WTC11 (cell line): ENCODE data around the gene GABRR1. TPM values are rescaled to one million over a fixed set of nuclear protein-coding genes. Genes with fewer than 3 reads are reported as not detected.

Experiments used
- ATAC-seq: fragments of 200-7000 bp; cut with Tn5 transposase; 2 replicates; pipeline ENCODE4 v1.10.0; 2021; ENCODE audit warnings: mild to moderate bottlenecking, moderate library complexity
- CTCF ChIA-PET: fragments of 300-600 bp; sonication (Branson Sonifier 250); formaldehyde crosslinking; loops from one replicate; lab custom pipeline; 2021; ENCODE audit warnings: antibody characterized with exemption; lab: Charles Lee
- POLR2A ChIA-PET: fragments of 350-600 bp; sonication (Branson Sonifier 250); formaldehyde crosslinking; loops from one replicate; lab custom pipeline; 2021; ENCODE audit warnings: antibody characterized with exemption; lab: Charles Lee
- DNase-seq: peaks from one replicate; pipeline ENCODE4 v3.0.0; 2021; ENCODE audit warnings: low spot score
- H3K27ac Mint-ChIP-seq: 2 replicates; pipeline ENCODE4 v1.8.0; 2021; ENCODE audit warnings: mixed read lengths
- H3K27me3 Mint-ChIP-seq: 2 replicates; pipeline ENCODE4 v1.8.0; 2021; ENCODE audit warnings: low read depth, mild to moderate bottlenecking, moderate library complexity, mixed read lengths
- H3K36me3 Mint-ChIP-seq: 2 replicates; pipeline ENCODE4 v1.8.0; 2021; ENCODE audit warnings: mixed read lengths
- H3K4me1 Mint-ChIP-seq: 2 replicates; pipeline ENCODE4 v1.8.0; 2022; ENCODE audit warnings: mixed read lengths
- H3K4me3 Mint-ChIP-seq: 2 replicates; pipeline ENCODE4 v1.8.0; 2021; ENCODE audit warnings: mild to moderate bottlenecking, moderate library complexity, mixed read lengths
- H3K9me3 Mint-ChIP-seq: 2 replicates; pipeline ENCODE4 v1.8.0; 2021; ENCODE audit warnings: mixed read lengths
- ESRRA ChIP-seq: sonication (generic); formaldehyde crosslinking; IDR thresholded peaks from 2 replicates; pipeline ENCODE4 v1.8.1; 2022; ENCODE audit warnings: mild to moderate bottlenecking, missing genetic modification reagents, borderline replicate concordance
- FOXK1 ChIP-seq: sonication (generic); formaldehyde crosslinking; IDR thresholded peaks from 2 replicates; pipeline ENCODE4 v1.8.0; 2022; ENCODE audit warnings: mild to moderate bottlenecking, moderate library complexity, missing genetic modification reagents
- GABPB1 ChIP-seq: sonication (generic); formaldehyde crosslinking; IDR thresholded peaks from 2 replicates; pipeline ENCODE4 v1.8.1; 2023; ENCODE audit warnings: mild to moderate bottlenecking, missing genetic modification reagents
- GRHL2 ChIP-seq: fragments of 250-450 bp; sonication (Bioruptor Pico); IDR thresholded peaks from 2 replicates; pipeline ENCODE4 v1.8.0; 2022; ENCODE audit warnings: mild to moderate bottlenecking, moderate library complexity; ENCODE audit not compliant: insufficient replicate concordance, severe bottlenecking
- MYBL2 ChIP-seq: sonication (generic); formaldehyde crosslinking; IDR thresholded peaks from 2 replicates; pipeline ENCODE4 v1.8.1; 2023; ENCODE audit warnings: mild to moderate bottlenecking, moderate library complexity, missing genetic modification reagents
- NFATC4 ChIP-seq: fragments of 250-450 bp; sonication (Bioruptor Pico); IDR thresholded peaks from 2 replicates; pipeline ENCODE4 v1.9.0; 2021; ENCODE audit warnings: mild to moderate bottlenecking
- NFYB ChIP-seq: sonication (generic); formaldehyde crosslinking; conservative IDR thresholded peaks from 2 replicates; pipeline ENCODE4 v1.8.0; 2022; ENCODE audit warnings: low read depth, missing genetic modification reagents
- ZNF396 ChIP-seq: fragments of 250-450 bp; sonication (Bioruptor Pico); IDR thresholded peaks from 2 replicates; pipeline ENCODE4 v1.8.0; 2021; ENCODE audit warnings: mild to moderate bottlenecking, moderate library complexity, borderline replicate concordance
- ZNF671 ChIP-seq: fragments of 250-450 bp; sonication (Bioruptor Pico); IDR thresholded peaks from 2 replicates; pipeline ENCODE4 v1.8.0; 2021; ENCODE audit warnings: mild to moderate bottlenecking
- total RNA-seq: library from RNA; stranded (reverse); gene quantifications from 3 replicates; pipeline ENCODE4 v1.2.3, GENCODE V29; 2021
- TF ChIP-seq, protein P1 (sequence below): sonication (generic); formaldehyde crosslinking; IDR thresholded peaks from 2 replicates; pipeline ENCODE4 v1.8.1; 2022; ENCODE audit warnings: missing genetic modification reagents, borderline replicate concordance
- TF ChIP-seq, protein P2 (sequence below): fragments of 250-450 bp; sonication (Bioruptor Pico); IDR thresholded peaks from 2 replicates; pipeline ENCODE4 v1.9.0; 2021; ENCODE audit warnings: moderate library complexity, mild to moderate bottlenecking, inconsistent platforms, borderline replicate concordance
- TF ChIP-seq, protein P3 (sequence below): fragments of 250-450 bp; sonication (Bioruptor Pico); IDR thresholded peaks from 2 replicates; pipeline ENCODE4 v2.1.2; 2022; ENCODE audit warnings: mild to moderate bottlenecking, moderate library complexity
- TF ChIP-seq, protein P4 (sequence below): sonication (generic); formaldehyde crosslinking; IDR thresholded peaks from 2 replicates; pipeline ENCODE4 v1.8.1; 2022; ENCODE audit warnings: mild to moderate bottlenecking, moderate library complexity, missing genetic modification reagents
- TF ChIP-seq, protein P5 (sequence below): sonication (generic); formaldehyde crosslinking; conservative IDR thresholded peaks from 2 replicates; pipeline ENCODE4 v1.8.1; 2023; ENCODE audit warnings: mild to moderate bottlenecking, low read depth, missing genetic modification reagents, moderate library complexity
- TF ChIP-seq, protein P6 (sequence below): fragments of 250-450 bp; sonication (Bioruptor Pico); IDR thresholded peaks from 2 replicates; pipeline ENCODE4 v1.9.0; 2021; ENCODE audit warnings: mild to moderate bottlenecking

GABRR1 gene
- total RNA-seq, 1 experiment from 2014 or later: 0.24 TPM

DNA sequence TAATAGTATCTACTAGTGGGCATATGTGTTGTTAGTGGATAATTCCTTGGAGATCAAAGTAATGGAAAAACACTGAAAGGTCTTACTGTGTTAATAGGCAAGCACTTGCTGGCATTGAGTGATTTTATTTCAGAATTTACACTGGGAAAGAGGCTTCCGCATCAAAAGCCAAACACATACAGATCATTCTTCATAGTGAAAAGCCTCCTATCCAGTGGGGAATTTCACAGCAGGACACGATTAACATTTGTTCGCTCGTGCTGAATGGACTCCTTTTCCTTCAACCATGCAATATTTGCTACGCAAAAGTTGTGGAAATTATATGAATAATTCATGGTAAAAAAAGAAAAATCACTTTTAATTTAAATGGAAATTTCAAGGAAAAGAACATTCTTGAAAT, 26.4 kb downstream of the GABRR1 start:
- Mint-ChIP-seq H3K36me3 (peaks cover 17% of the 10 kb centered on the region), H3K4me1 (peaks cover 18% of the 10 kb centered on the region), H3K27ac (no peak overlapping the region), H3K27me3 (peaks cover 6% of the 10 kb centered on the region; the same call in 1 of the 2 replicates), H3K4me3 (no peak overlapping the region), H3K9me3 (peaks cover 20% of the 10 kb centered on the region)
- DNase-seq (no peak), ATAC-seq (no peak)
- CTCF ChIA-PET: interaction anchor here (0.5 to 2.6 kb wide), 4 partner anchors 8 to 224 kb away, joined by 3 to 7 read pairs (median 4); no protein-coding TSS in a partner anchor
- POLR2A ChIA-PET: no interaction called here
- TF ChIP-seq ESRRA (CRISPR knock-in tag): no peak

DNA sequence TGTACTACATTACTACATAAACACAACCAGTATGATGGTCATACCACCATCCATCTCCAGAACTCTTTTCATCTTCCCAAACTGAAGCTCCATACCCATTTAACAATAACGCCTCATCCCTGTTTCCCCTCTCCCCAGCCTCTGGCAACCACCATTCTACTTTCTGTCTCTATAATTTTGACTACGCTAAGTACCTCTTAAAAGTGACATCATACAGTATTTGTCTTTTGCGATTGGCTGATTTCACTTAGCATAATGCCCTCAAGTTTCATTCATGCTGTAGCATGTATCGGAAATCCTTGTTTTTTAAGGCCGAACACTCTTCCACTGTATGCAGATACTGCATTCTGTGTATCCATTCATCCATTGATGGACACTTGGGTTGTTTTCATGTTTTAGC, 29.7 kb downstream of the GABRR1 start:
- ChIA-PET CTCF (no interaction called here), POLR2A (no interaction called here)
- ATAC-seq: no peak
- H3K27ac Mint-ChIP-seq: no peak overlapping the region
- TF ChIP-seq, protein P1, sequence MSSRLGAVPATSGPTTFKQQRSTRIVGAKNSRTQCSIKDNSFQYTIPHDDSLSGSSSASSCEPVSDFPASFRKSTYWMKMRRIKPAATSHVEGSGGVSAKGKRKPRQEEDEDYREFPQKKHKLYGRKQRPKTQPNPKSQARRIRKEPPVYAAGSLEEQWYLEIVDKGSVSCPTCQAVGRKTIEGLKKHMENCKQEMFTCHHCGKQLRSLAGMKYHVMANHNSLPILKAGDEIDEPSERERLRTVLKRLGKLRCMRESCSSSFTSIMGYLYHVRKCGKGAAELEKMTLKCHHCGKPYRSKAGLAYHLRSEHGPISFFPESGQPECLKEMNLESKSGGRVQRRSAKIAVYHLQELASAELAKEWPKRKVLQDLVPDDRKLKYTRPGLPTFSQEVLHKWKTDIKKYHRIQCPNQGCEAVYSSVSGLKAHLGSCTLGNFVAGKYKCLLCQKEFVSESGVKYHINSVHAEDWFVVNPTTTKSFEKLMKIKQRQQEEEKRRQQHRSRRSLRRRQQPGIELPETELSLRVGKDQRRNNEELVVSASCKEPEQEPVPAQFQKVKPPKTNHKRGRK (CRISPR knock-in tag): no peak
- no peak for TF ChIP-seq NFYB (CRISPR knock-in tag)
- TF ChIP-seq, protein P2, sequence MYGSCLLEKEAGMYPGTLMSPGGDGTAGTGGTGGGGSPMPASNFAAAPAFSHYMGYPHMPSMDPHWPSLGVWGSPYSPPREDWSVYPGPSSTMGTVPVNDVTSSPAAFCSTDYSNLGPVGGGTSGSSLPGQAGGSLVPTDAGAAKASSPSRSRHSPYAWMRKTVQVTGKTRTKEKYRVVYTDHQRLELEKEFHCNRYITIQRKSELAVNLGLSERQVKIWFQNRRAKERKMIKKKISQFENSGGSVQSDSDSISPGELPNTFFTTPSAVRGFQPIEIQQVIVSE (CRISPR knock-in tag): no peak
- H3K27me3 Mint-ChIP-seq: no peaks in the 10 kb centered on the region; the same call in 1 of the 2 replicates
- no peak for DNase-seq
- no peaks in the 10 kb centered on the region for H3K36me3 Mint-ChIP-seq
- H3K4me3 Mint-ChIP-seq: no peak overlapping the region
- H3K4me1 Mint-ChIP-seq: peaks cover 18% of the 10 kb centered on the region
- H3K9me3 Mint-ChIP-seq: no peaks in the 10 kb centered on the region

DNA sequence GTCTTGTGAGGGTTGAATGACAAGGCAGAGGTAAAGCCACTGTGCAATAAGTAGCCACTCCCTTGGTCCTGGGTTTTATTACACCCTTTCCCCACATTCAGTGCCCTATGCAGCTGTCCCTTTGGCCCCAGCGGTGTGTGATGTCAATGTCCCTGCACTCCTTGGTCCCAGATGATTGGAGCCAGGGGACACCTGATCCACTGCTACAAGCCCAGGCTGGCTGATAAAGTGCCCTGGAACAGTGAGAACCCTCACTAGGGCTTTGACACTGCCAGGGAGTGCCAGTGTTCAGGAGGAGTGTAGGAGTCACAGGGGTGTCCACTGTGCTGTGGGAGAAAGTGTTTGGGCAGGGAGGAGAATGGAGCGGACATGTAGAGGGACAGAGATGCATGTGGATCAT, 30.4 kb downstream of the GABRR1 start:
- no peaks in the 10 kb centered on the region for H3K9me3 Mint-ChIP-seq
- CTCF ChIA-PET: no interaction called here
- ATAC-seq (no peak), DNase-seq (no peak)
- no peaks in the 10 kb centered on the region for H3K36me3 Mint-ChIP-seq
- POLR2A ChIA-PET: no interaction called here
- H3K27me3 Mint-ChIP-seq: no peaks in the 10 kb centered on the region
- TF ChIP-seq ZNF671 (CRISPR knock-in tag) (no peak), ZNF396 (no peak), FOXK1 (no peak), MYBL2 (CRISPR knock-in tag) (no peak), NFATC4 (CRISPR knock-in tag) (no peak), GABPB1 (no peak), GRHL2 (CRISPR knock-in tag) (no peak)
- TF ChIP-seq, protein P3, sequence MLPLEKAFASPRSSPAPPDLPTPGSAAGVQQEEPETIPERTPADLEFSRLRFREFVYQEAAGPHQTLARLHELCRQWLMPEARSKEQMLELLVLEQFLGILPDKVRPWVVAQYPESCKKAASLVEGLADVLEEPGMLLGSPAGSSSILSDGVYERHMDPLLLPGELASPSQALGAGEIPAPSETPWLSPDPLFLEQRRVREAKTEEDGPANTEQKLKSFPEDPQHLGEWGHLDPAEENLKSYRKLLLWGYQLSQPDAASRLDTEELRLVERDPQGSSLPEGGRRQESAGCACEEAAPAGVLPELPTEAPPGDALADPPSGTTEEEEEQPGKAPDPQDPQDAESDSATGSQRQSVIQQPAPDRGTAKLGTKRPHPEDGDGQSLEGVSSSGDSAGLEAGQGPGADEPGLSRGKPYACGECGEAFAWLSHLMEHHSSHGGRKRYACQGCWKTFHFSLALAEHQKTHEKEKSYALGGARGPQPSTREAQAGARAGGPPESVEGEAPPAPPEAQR (CRISPR knock-in tag): no peak
- TF ChIP-seq, protein P4, sequence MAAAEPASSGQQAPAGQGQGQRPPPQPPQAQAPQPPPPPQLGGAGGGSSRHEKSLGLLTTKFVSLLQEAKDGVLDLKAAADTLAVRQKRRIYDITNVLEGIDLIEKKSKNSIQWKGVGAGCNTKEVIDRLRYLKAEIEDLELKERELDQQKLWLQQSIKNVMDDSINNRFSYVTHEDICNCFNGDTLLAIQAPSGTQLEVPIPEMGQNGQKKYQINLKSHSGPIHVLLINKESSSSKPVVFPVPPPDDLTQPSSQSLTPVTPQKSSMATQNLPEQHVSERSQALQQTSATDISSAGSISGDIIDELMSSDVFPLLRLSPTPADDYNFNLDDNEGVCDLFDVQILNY: no peak
- TF ChIP-seq, protein P5, sequence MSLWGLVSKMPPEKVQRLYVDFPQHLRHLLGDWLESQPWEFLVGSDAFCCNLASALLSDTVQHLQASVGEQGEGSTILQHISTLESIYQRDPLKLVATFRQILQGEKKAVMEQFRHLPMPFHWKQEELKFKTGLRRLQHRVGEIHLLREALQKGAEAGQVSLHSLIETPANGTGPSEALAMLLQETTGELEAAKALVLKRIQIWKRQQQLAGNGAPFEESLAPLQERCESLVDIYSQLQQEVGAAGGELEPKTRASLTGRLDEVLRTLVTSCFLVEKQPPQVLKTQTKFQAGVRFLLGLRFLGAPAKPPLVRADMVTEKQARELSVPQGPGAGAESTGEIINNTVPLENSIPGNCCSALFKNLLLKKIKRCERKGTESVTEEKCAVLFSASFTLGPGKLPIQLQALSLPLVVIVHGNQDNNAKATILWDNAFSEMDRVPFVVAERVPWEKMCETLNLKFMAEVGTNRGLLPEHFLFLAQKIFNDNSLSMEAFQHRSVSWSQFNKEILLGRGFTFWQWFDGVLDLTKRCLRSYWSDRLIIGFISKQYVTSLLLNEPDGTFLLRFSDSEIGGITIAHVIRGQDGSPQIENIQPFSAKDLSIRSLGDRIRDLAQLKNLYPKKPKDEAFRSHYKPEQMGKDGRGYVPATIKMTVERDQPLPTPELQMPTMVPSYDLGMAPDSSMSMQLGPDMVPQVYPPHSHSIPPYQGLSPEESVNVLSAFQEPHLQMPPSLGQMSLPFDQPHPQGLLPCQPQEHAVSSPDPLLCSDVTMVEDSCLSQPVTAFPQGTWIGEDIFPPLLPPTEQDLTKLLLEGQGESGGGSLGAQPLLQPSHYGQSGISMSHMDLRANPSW (CRISPR knock-in tag): no peak
- TF ChIP-seq, protein P6, sequence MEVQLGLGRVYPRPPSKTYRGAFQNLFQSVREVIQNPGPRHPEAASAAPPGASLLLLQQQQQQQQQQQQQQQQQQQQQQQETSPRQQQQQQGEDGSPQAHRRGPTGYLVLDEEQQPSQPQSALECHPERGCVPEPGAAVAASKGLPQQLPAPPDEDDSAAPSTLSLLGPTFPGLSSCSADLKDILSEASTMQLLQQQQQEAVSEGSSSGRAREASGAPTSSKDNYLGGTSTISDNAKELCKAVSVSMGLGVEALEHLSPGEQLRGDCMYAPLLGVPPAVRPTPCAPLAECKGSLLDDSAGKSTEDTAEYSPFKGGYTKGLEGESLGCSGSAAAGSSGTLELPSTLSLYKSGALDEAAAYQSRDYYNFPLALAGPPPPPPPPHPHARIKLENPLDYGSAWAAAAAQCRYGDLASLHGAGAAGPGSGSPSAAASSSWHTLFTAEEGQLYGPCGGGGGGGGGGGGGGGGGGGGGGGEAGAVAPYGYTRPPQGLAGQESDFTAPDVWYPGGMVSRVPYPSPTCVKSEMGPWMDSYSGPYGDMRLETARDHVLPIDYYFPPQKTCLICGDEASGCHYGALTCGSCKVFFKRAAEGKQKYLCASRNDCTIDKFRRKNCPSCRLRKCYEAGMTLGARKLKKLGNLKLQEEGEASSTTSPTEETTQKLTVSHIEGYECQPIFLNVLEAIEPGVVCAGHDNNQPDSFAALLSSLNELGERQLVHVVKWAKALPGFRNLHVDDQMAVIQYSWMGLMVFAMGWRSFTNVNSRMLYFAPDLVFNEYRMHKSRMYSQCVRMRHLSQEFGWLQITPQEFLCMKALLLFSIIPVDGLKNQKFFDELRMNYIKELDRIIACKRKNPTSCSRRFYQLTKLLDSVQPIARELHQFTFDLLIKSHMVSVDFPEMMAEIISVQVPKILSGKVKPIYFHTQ (CRISPR knock-in tag): no peak
- no peak overlapping the region for H3K4me3 Mint-ChIP-seq
- peaks cover 14% of the 10 kb centered on the region for H3K4me1 Mint-ChIP-seq
- no peak overlapping the region for H3K27ac Mint-ChIP-seq
